ENCODE measurements around the gene KCNH1. TPM values are rescaled to one million over a fixed set of nuclear protein-coding genes. Genes with fewer than 3 reads are reported as not detected.

The KCNH1 gene
- total RNA-seq, 5 donors from 2014 or later (not counting 1 experiment from before 2014, with no cell fraction given): not detected

DNA sequence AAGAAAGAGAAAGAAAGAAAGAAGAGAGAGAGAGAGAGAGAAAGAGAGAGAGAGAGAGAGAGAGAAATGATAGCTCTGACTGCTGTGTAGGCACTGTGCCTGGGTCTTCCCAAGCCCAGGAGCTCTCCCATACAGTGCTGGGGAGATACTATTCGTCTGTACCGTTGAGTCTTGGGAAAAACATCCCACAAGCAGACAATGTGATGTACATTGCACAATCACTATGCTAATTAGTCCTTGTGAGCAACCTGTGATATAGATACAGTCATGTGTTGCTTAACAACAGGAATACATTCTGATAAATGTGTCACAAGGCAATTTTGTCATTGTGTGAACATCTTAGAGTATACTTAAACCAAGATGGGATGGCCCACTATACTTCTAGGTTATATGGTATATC is 424.2 kb downstream of the KCNH1 start:
- POLR2A ChIA-PET: no interaction called here
- no peak for ATAC-seq (replicated peaks in 1 of 4)
- no peak overlapping the region for H3K4me3 Mint-ChIP-seq
- DNase-seq: no peak
- Histone ChIP-seq H3K27me3 (replicated peaks in 1 of 2; ENCODE audit: control insufficient read depth in 2 of 2, extremely low read depth in 1 of 2, insufficient read depth in 2 of 2, low read length in 1 of 2) (no peaks in the 10 kb centered on the region), H3K27ac (ENCODE audit: low read length) (no peak overlapping the region), H3K9me3 (no peaks in the 10 kb centered on the region), H3K4me1 (ENCODE audit: control insufficient read depth in 1 of 2, extremely low read depth in 1 of 2, insufficient read depth in 2 of 2, low read length in 2 of 2) (no peaks in the 10 kb centered on the region), H3K36me3 (ENCODE audit: control insufficient read depth in 2 of 2, extremely low read depth in 1 of 2, insufficient read depth in 1 of 2, low read length in 1 of 2) (no peaks in the 10 kb centered on the region), H3K4me3 (ENCODE audit: control insufficient read depth in 1 of 2, extremely low read depth in 1 of 2, low read length in 1 of 2) (no peak overlapping the region)
- no peak overlapping the region for H3K27ac Mint-ChIP-seq
- H3K36me3 Mint-ChIP-seq: peaks cover 13% of the 10 kb centered on the region
- CTCF ChIA-PET: interaction anchor here in 1 of 2 donors (0.5 kb wide), 1 partner anchor 1328 kb away, joined by 4 read pairs; no protein-coding TSS in a partner anchor
- no CpG with 5 or more reads among the region's 2 CpGs for WGBS (ENCODE audit: insufficient coverage)
- no peaks in the 10 kb centered on the region for H3K9me3 Mint-ChIP-seq
- H3K27me3 Mint-ChIP-seq: no peaks in the 10 kb centered on the region
- no peaks in the 10 kb centered on the region for H3K4me1 Mint-ChIP-seq

DNA sequence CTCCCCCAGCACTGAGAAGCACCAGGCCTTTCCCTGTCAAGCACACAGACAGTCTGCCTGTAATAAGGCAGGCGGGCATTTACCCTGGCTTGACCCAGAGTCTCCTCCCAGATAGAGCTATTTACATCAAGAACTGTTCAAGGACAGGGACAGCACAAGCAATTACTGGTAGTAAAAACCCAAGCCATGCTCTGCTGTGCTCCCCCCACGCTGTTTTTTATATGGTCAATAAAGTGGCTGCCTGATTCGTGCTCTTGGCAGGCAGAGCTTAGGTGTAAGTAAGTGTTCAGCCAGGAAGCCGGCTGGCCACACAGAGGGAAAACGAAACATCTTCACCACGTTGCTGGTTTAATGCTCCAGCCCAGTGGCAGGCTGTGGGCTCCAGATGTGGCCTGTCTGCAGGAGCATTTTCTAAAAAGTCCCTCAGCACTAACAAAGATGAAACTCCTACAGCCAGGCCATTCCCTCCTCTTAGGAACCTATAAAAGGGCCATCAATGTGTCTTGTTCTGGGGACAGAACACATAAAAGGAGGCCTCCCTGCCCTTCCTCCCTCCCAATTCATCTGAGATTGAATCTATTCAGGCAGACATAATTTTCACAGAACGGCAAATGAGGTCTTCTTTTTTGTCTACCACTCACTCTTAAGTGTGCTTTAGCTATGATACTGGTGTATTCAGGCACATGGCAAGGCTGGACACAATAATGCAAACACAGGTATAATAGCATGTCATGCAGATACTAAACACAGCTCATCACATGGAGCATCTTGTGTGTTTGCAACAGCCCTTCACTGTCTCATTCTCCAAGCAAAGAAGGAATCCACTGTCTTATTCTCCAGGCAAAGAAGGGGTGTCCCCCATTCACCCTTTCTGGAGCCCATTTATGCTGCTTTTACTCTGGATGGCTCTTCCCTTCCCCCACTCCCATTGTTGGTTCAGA is 426.4 kb downstream of the KCNH1 start:
- Histone ChIP-seq H3K27me3 (replicated peaks in 1 of 2; ENCODE audit: control insufficient read depth in 2 of 2, extremely low read depth in 1 of 2, insufficient read depth in 2 of 2, low read length in 1 of 2) (no peaks in the 10 kb centered on the region), H3K27ac (ENCODE audit: low read length) (no peak overlapping the region), H3K9me3 (no peaks in the 10 kb centered on the region), H3K4me1 (ENCODE audit: control insufficient read depth in 1 of 2, extremely low read depth in 1 of 2, insufficient read depth in 2 of 2, low read length in 2 of 2) (no peaks in the 10 kb centered on the region), H3K36me3 (ENCODE audit: control insufficient read depth in 2 of 2, extremely low read depth in 1 of 2, insufficient read depth in 1 of 2, low read length in 1 of 2) (no peaks in the 10 kb centered on the region), H3K4me3 (ENCODE audit: control insufficient read depth in 1 of 2, extremely low read depth in 1 of 2, low read length in 1 of 2) (no peak overlapping the region)
- H3K4me3 Mint-ChIP-seq: no peak overlapping the region
- DNase-seq: no peak
- H3K9me3 Mint-ChIP-seq: no peaks in the 10 kb centered on the region
- no peaks in the 10 kb centered on the region for H3K4me1 Mint-ChIP-seq
- H3K27me3 Mint-ChIP-seq: no peaks in the 10 kb centered on the region
- peaks cover 8% of the 10 kb centered on the region for H3K36me3 Mint-ChIP-seq
- 53% methylated on average over 5 of the region's 7 CpGs for WGBS (ENCODE audit: insufficient coverage)
- CTCF ChIA-PET: no interaction called here
- no peak for ATAC-seq (replicated peaks in 1 of 4)
- H3K27ac Mint-ChIP-seq: no peak overlapping the region
- POLR2A ChIA-PET: no interaction called here

GRCh38 chr1:210706246-210706645 is 427.7 kb downstream of the KCNH1 start:
- CTCF ChIA-PET: no interaction called here
- no peak overlapping the region for H3K4me3 ChIP-seq (ENCODE audit: control insufficient read depth in 1 of 2, extremely low read depth in 1 of 2, low read length in 1 of 2)
- no peak overlapping the region for H3K27ac Mint-ChIP-seq
- no peak overlapping the region for H3K27ac ChIP-seq (ENCODE audit: low read length)
- no peaks in the 10 kb centered on the region for H3K27me3 ChIP-seq (replicated peaks in 1 of 2; ENCODE audit: control insufficient read depth in 2 of 2, extremely low read depth in 1 of 2, insufficient read depth in 2 of 2, low read length in 1 of 2)
- H3K36me3 ChIP-seq (ENCODE audit: control insufficient read depth in 2 of 2, extremely low read depth in 1 of 2, insufficient read depth in 1 of 2, low read length in 1 of 2): no peaks in the 10 kb centered on the region
- no peaks in the 10 kb centered on the region for H3K4me1 Mint-ChIP-seq
- H3K36me3 Mint-ChIP-seq: peaks cover 9% of the 10 kb centered on the region
- no peak overlapping the region for H3K4me3 Mint-ChIP-seq
- no peaks in the 10 kb centered on the region for H3K9me3 ChIP-seq
- no CpG with 5 or more reads among the region's 3 CpGs for WGBS (ENCODE audit: insufficient coverage)
- no peaks in the 10 kb centered on the region for H3K4me1 ChIP-seq (ENCODE audit: control insufficient read depth in 1 of 2, extremely low read depth in 1 of 2, insufficient read depth in 2 of 2, low read length in 2 of 2)
- ATAC-seq (replicated peaks in 1 of 4) (no peak), DNase-seq (no peak)
- POLR2A ChIA-PET: no interaction called here
- H3K27me3 Mint-ChIP-seq: no peaks in the 10 kb centered on the region
- H3K9me3 Mint-ChIP-seq: no peaks in the 10 kb centered on the region

DNA sequence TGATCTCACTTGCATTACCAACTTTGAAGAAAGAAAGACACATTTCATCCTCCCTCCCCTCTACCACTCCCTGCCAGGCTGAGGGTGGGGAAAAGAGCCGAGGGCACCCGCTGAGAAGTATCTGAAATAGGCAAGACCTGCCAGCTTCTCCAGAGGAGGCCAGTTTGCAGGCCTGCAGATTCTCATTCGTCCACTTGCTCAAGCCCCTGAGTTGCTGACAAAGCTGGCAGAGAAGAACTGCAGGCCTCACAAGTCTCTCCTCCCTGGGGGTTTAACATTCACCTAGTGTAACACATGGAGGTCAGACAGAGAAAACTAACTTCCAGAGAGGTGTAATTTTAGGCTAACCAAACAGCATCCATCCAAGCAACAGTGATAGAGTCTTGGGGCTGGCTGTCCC is 428.9 kb downstream of the KCNH1 start:
- H3K4me1 Mint-ChIP-seq: no peaks in the 10 kb centered on the region
- H3K27ac ChIP-seq (ENCODE audit: low read length): no peak overlapping the region
- H3K36me3 Mint-ChIP-seq: peaks cover 9% of the 10 kb centered on the region
- CTCF ChIA-PET: no interaction called here
- H3K4me3 ChIP-seq (ENCODE audit: control insufficient read depth in 1 of 2, extremely low read depth in 1 of 2, low read length in 1 of 2): no peak overlapping the region
- H3K9me3 Mint-ChIP-seq: no peaks in the 10 kb centered on the region
- DNase-seq: no peak
- H3K27ac Mint-ChIP-seq: no peak overlapping the region
- H3K27me3 Mint-ChIP-seq: no peaks in the 10 kb centered on the region
- no peaks in the 10 kb centered on the region for H3K4me1 ChIP-seq (ENCODE audit: control insufficient read depth in 1 of 2, extremely low read depth in 1 of 2, insufficient read depth in 2 of 2, low read length in 2 of 2)
- POLR2A ChIA-PET: no interaction called here
- H3K9me3 ChIP-seq: no peaks in the 10 kb centered on the region
- no peak for ATAC-seq (replicated peaks in 1 of 4)
- H3K4me3 Mint-ChIP-seq: no peak overlapping the region
- H3K27me3 ChIP-seq (replicated peaks in 1 of 2; ENCODE audit: control insufficient read depth in 2 of 2, extremely low read depth in 1 of 2, insufficient read depth in 2 of 2, low read length in 1 of 2): no peaks in the 10 kb centered on the region
- 67% methylated on average over 1 of the region's 3 CpGs for WGBS (ENCODE audit: insufficient coverage)
- no peaks in the 10 kb centered on the region for H3K36me3 ChIP-seq (ENCODE audit: control insufficient read depth in 2 of 2, extremely low read depth in 1 of 2, insufficient read depth in 1 of 2, low read length in 1 of 2)

- H3K27me3 ChIP-seq (replicated peaks in 1 of 2; ENCODE audit: control insufficient read depth in 2 of 2, extremely low read depth in 1 of 2, insufficient read depth in 2 of 2, low read length in 1 of 2): no peaks in the 10 kb centered on the region
- no peaks in the 10 kb centered on the region for H3K36me3 ChIP-seq (ENCODE audit: control insufficient read depth in 2 of 2, extremely low read depth in 1 of 2, insufficient read depth in 1 of 2, low read length in 1 of 2)
- Mint-ChIP-seq H3K4me3 (no peak overlapping the region), H3K36me3 (peaks cover 11% of the 10 kb centered on the region), H3K27me3 (no peaks in the 10 kb centered on the region), H3K27ac (no peak overlapping the region), H3K9me3 (no peaks in the 10 kb centered on the region), H3K4me1 (no peaks in the 10 kb centered on the region)
- POLR2A ChIA-PET: no interaction called here
- no peak for ATAC-seq (replicated peaks in 1 of 4)
- H3K4me3 ChIP-seq (ENCODE audit: control insufficient read depth in 1 of 2, extremely low read depth in 1 of 2, low read length in 1 of 2): no peak overlapping the region
- no peak for DNase-seq
- H3K4me1 ChIP-seq (ENCODE audit: control insufficient read depth in 1 of 2, extremely low read depth in 1 of 2, insufficient read depth in 2 of 2, low read length in 2 of 2): no peaks in the 10 kb centered on the region
- no peak overlapping the region for H3K27ac ChIP-seq (ENCODE audit: low read length)
- H3K9me3 ChIP-seq: no peaks in the 10 kb centered on the region
- CTCF ChIA-PET: no interaction called here
- WGBS (ENCODE audit: insufficient coverage): 100% methylated on average over 1 of the region's 2 CpGs
Measured at GRCh38 chr1:210703593-210703992, 430.4 kb downstream of the KCNH1 start.

DNA sequence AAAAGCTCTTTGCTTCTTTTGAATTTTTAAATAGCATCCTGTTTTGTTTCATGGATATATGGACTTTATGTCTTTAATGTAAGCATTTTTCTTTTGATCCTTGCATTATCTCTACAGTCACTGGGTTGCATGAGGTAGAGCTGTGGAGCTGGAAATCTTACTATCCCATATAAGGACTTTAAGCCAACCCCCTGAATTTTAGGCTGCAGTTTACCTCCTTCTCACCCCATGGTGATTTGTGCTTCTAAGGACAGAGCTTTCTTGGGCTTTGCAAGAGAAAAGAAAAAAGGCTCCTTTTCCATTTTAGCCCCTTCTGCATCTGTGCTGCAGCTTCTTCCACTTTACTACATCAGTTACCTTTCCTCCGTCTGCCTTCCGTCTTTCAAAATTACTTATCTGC is 431.4 kb downstream of the KCNH1 start:
- H3K9me3 Mint-ChIP-seq: no peaks in the 10 kb centered on the region
- Histone ChIP-seq H3K4me1 (ENCODE audit: control insufficient read depth in 1 of 2, extremely low read depth in 1 of 2, insufficient read depth in 2 of 2, low read length in 2 of 2) (no peaks in the 10 kb centered on the region), H3K4me3 (ENCODE audit: control insufficient read depth in 1 of 2, extremely low read depth in 1 of 2, low read length in 1 of 2) (no peak overlapping the region), H3K9me3 (no peaks in the 10 kb centered on the region), H3K27ac (ENCODE audit: low read length) (no peak overlapping the region), H3K27me3 (replicated peaks in 1 of 2; ENCODE audit: control insufficient read depth in 2 of 2, extremely low read depth in 1 of 2, insufficient read depth in 2 of 2, low read length in 1 of 2) (no peaks in the 10 kb centered on the region), H3K36me3 (ENCODE audit: control insufficient read depth in 2 of 2, extremely low read depth in 1 of 2, insufficient read depth in 1 of 2, low read length in 1 of 2) (no peaks in the 10 kb centered on the region)
- ChIA-PET POLR2A (no interaction called here), CTCF (no interaction called here)
- H3K36me3 Mint-ChIP-seq: peaks cover 11% of the 10 kb centered on the region
- no peak overlapping the region for H3K27ac Mint-ChIP-seq
- WGBS (ENCODE audit: insufficient coverage): no CpG with 5 or more reads among the region's 2 CpGs
- ATAC-seq (replicated peaks in 1 of 4): no peak
- H3K4me3 Mint-ChIP-seq: no peak overlapping the region
- no peaks in the 10 kb centered on the region for H3K27me3 Mint-ChIP-seq
- no peaks in the 10 kb centered on the region for H3K4me1 Mint-ChIP-seq
- DNase-seq: no peak
